Keratinocyte (primary cell): ENCODE data around the gene SEMA4A. TPM values are rescaled to one million over a fixed set of nuclear protein-coding genes. Genes with fewer than 3 reads are reported as not detected.
A peak's percentile ranks its signal among the peaks of the same experiment; 100 is the strongest.

Experiments
- DNase-seq: peaks from one replicate; pipeline ENCODE4 v3.0.0-alpha.2; 2011; ENCODE audit warnings: low read depth, missing footprints, low spot score
- FAIRE-seq: peaks from 2 replicates; lab custom pipeline; 2011; peaks lifted over from hg19 to GRCh38; lab: Jason Lieb, UNC
- H2AFZ ChIP-seq: 2 replicates; pipeline ENCODE4 v1.6.0; 2012; ENCODE audit warnings: low read length, control low read depth, inconsistent platforms; ENCODE audit not compliant: control insufficient read depth
- H3K27ac ChIP-seq: 2 replicates; pipeline ENCODE4 v1.5.1; 2011; ENCODE audit warnings: low read length; ENCODE audit not compliant: control insufficient read depth, insufficient read depth
- H3K27me3 ChIP-seq: 3 replicates; pipeline ENCODE4 v1.6.0; 2011; ENCODE audit warnings: low read length; ENCODE audit not compliant: control insufficient read depth, insufficient read depth; ENCODE audit errors: extremely low read depth
- H3K36me3 ChIP-seq, 2 experiments: 2 replicates in 1 of 2; 3 replicates in 1 of 2; pipeline ENCODE4 v1.5.1; 2011; ENCODE audit warnings: low read length in 2 of 2, mild to moderate bottlenecking in 1 of 2; ENCODE audit not compliant: control insufficient read depth in 2 of 2, insufficient read depth in 2 of 2; ENCODE audit errors: extremely low read depth in 1 of 2
- H3K4me1 ChIP-seq: 3 replicates; pipeline ENCODE4 v1.5.1; 2011; ENCODE audit warnings: low read length; ENCODE audit not compliant: control insufficient read depth, insufficient read depth; ENCODE audit errors: extremely low read depth
- H3K4me2 ChIP-seq: 3 replicates; pipeline ENCODE4 v1.6.0; 2011; ENCODE audit warnings: low read depth, low read length; ENCODE audit not compliant: control insufficient read depth, insufficient read depth; ENCODE audit errors: extremely low read depth
- H3K4me3 ChIP-seq, 3 experiments: fragments of 200-600 bp in 1 of 3; sonication (generic) in 1 of 3; 2 replicates in 2 of 3; 3 replicates in 1 of 3; pipeline ENCODE4 v1.5.1; 2011 to 2016; ENCODE audit warnings: low read length in 3 of 3, mild to moderate bottlenecking in 3 of 3, control low read depth in 2 of 3, inconsistent platforms in 1 of 3, low read depth in 1 of 3, mixed read lengths in 1 of 3, mixed run types in 1 of 3, moderate library complexity in 1 of 3; ENCODE audit not compliant: control insufficient read depth in 2 of 3, insufficient read depth in 2 of 3; ENCODE audit errors: extremely low read depth in 1 of 3
- H3K79me2 ChIP-seq: 2 replicates; pipeline ENCODE4 v1.6.0; 2012; ENCODE audit warnings: low read length; ENCODE audit not compliant: control insufficient read depth, insufficient read depth
- H3K9ac ChIP-seq: 3 replicates; pipeline ENCODE4 v1.6.0; 2011; ENCODE audit warnings: low read length; ENCODE audit not compliant: control insufficient read depth, insufficient read depth; ENCODE audit errors: extremely low read depth
- H3K9me1 ChIP-seq: 3 replicates; pipeline ENCODE4 v1.6.0; 2011; ENCODE audit warnings: low read length; ENCODE audit not compliant: control insufficient read depth, insufficient read depth; ENCODE audit errors: extremely low read depth
- H3K9me3 ChIP-seq: 2 replicates; pipeline ENCODE4 v1.5.1; 2012; ENCODE audit warnings: low read depth, low read length; ENCODE audit not compliant: control insufficient read depth
- H4K20me1 ChIP-seq: 3 replicates; pipeline ENCODE4 v1.6.0; 2011; ENCODE audit warnings: low read length; ENCODE audit not compliant: control insufficient read depth, insufficient read depth; ENCODE audit errors: extremely low read depth
- EZH2 ChIP-seq: IDR thresholded peaks from one replicate; pipeline ENCODE4 v1.6.1; 2012; ENCODE audit warnings: inconsistent platforms, mild to moderate bottlenecking, low read length, moderate library complexity
- dilution Hi-C: fragments of 300-500 bp; cut with MboI; formaldehyde crosslinking; loops from one replicate; pipeline ENCODE4 v1.7.0; 2020; ENCODE audit warnings: low sequenced_read_pairs; ENCODE audit not compliant: extremely low pct_ligation_motif_present
- polyA plus RNA-seq, 5 experiments: library from polyadenylated mRNA; depleted of rRNA in 3 of 5; stranded (reverse) in 3 of 5; stranded (forward) in 1 of 5; unstranded in 1 of 5; fragments of >200 nt; gene quantifications; 1 replicate in 1 of 5; 2 replicates in 3 of 5; 3 replicates in 1 of 5; pipeline versions ENCODE4 v1.2.1 to v1.2.3, GENCODE V29; 2011 to 2012; ENCODE audit warnings: missing spikeins in 2 of 5, low read depth in 1 of 5, low replicate concordance in 1 of 5
- TF ChIP-seq, protein P1 (sequence below), 3 experiments: IDR thresholded peaks in 1 of 3; conservative IDR thresholded peaks in 1 of 3; optimal IDR thresholded peaks in 1 of 3; 2 replicates in 2 of 3; 3 replicates in 1 of 3; pipeline versions ENCODE3 to v1.5.1; 2011; ENCODE audit warnings: low read length in 3 of 3, mild to moderate bottlenecking in 3 of 3, moderate library complexity in 2 of 3, control low read depth in 1 of 3, inconsistent platforms in 1 of 3; ENCODE audit not compliant: insufficient read depth in 2 of 3; ENCODE audit errors: extremely low read depth in 1 of 3

The SEMA4A gene
- polyA plus RNA-seq, 1 donor (not counting 4 experiments of a cell fraction or from before 2014, with no cell fraction given), result 7.9 TPM

- dilution Hi-C loops, result no loop called here
- Histone ChIP-seq H2AFZ (no peak overlapping the region), H3K79me2 (peaks cover 80% of the 10 kb centered on the region), H3K4me1 (peaks cover 91% of the 10 kb centered on the region), H3K9me1 (peaks cover 3% of the 10 kb centered on the region), H4K20me1 (peaks cover 20% of the 10 kb centered on the region), H3K27ac (peak overlapping the region; percentile 97), H3K4me3 (peak overlapping the region; percentile 25 to 68 (median 53)), H3K4me2 (peak overlapping the region; percentile 97), H3K36me3 (peaks cover 2 to 18% of the 10 kb centered on the region in 2 experiments), H3K27me3 (no peaks in the 10 kb centered on the region), H3K9ac (peak overlapping the region; percentile 66), H3K9me3 (no peaks in the 10 kb centered on the region)
- FAIRE-seq (peak; percentile 26), DNase-seq (no peak)
- TF ChIP-seq EZH2, result no peak
- TF ChIP-seq, protein P1, sequence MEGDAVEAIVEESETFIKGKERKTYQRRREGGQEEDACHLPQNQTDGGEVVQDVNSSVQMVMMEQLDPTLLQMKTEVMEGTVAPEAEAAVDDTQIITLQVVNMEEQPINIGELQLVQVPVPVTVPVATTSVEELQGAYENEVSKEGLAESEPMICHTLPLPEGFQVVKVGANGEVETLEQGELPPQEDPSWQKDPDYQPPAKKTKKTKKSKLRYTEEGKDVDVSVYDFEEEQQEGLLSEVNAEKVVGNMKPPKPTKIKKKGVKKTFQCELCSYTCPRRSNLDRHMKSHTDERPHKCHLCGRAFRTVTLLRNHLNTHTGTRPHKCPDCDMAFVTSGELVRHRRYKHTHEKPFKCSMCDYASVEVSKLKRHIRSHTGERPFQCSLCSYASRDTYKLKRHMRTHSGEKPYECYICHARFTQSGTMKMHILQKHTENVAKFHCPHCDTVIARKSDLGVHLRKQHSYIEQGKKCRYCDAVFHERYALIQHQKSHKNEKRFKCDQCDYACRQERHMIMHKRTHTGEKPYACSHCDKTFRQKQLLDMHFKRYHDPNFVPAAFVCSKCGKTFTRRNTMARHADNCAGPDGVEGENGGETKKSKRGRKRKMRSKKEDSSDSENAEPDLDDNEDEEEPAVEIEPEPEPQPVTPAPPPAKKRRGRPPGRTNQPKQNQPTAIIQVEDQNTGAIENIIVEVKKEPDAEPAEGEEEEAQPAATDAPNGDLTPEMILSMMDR (optimal IDR thresholded peaks at IDR 0.05 in 1 of 3, IDR thresholded peaks at IDR 0.05 in 1 of 3, conservative IDR thresholded peaks at IDR 0.05 in 1 of 3; ENCODE audit: extremely low read depth in 1 of 3, insufficient read depth in 2 of 3, low read length in 3 of 3), result peak in 2 of 3 experiments; percentile 33 to 48
Measured at GRCh38 chr1:156122519-156123355, 30.6 kb upstream of the SEMA4A start.

DNA sequence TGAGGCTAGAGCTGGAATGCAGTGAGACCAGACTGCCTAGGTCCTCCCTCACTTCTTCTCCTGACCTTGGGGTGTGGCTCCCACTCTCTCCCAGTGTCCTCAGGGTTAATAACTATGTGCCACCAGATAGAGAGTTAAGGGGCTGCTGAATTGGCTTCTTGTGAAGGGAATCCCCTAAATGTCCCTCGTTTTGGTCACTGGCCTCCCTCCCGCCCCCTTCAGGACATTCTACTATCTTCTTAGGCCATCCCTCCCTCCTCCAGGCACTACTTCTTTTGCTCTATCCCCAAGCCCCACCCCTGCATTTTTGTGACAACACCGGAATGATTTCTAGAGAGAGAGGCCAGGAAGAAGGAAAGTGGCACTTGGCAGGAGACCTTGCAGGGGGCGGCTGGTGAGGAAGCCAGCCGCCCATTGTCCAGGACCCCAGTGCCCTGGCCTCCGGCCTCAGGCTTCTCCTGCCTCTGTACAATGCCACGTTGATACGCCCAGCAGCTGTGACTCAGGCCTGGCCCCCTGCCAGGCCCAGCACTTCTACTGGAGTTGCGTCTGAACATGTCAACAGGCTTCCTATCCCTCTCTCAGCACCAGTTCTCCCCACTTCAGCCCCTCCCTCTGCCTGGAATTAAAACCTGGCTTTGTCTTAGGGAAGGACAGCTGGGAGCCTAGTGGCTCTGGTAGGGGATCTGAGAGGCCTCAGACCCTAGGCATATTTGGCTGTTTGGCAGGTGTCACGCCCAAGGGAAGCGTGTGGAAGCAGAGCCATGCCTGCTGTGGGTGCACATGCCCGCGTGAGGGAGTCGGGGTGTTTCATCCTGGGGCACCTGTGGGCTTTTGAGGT is 29.8 kb upstream of the SEMA4A start:
- peaks cover 91% of the 10 kb centered on the region for H3K4me1 ChIP-seq
- FAIRE-seq (peak; percentile 67), DNase-seq (peak; percentile 90)
- no peaks in the 10 kb centered on the region for H3K27me3 ChIP-seq
- no peak for TF ChIP-seq EZH2
- TF ChIP-seq, protein P1 (optimal IDR thresholded peaks at IDR 0.05 in 1 of 3, IDR thresholded peaks at IDR 0.05 in 1 of 3, conservative IDR thresholded peaks at IDR 0.05 in 1 of 3; ENCODE audit: extremely low read depth in 1 of 3, insufficient read depth in 2 of 3, low read length in 3 of 3), result peak in 2 of 3 experiments; percentile 1 to 13
- H3K4me2 ChIP-seq, result peak overlapping the region; percentile 97
- H2AFZ ChIP-seq, result no peak overlapping the region
- peaks cover 0 to 25% of the 10 kb centered on the region in 2 experiments for H3K36me3 ChIP-seq
- H3K4me3 ChIP-seq, result peak overlapping the region; percentile 25 to 68 (median 53)
- peaks cover 80% of the 10 kb centered on the region for H3K79me2 ChIP-seq
- peak overlapping the region; percentile 66 for H3K9ac ChIP-seq
- dilution Hi-C loops, result no loop called here
- peak overlapping the region; percentile 97 for H3K27ac ChIP-seq
- H3K9me1 ChIP-seq, result peaks cover 3% of the 10 kb centered on the region
- peaks cover 14% of the 10 kb centered on the region for H4K20me1 ChIP-seq
- no peaks in the 10 kb centered on the region for H3K9me3 ChIP-seq
